ENCODE measurements around the gene DOC2B.
"Not testable (repeated sequence)": the region's sequence is repeated elsewhere in the genome, so short reads cannot be mapped to it uniquely, and the experiment has no call there.

Gene DOC2B

DNA sequence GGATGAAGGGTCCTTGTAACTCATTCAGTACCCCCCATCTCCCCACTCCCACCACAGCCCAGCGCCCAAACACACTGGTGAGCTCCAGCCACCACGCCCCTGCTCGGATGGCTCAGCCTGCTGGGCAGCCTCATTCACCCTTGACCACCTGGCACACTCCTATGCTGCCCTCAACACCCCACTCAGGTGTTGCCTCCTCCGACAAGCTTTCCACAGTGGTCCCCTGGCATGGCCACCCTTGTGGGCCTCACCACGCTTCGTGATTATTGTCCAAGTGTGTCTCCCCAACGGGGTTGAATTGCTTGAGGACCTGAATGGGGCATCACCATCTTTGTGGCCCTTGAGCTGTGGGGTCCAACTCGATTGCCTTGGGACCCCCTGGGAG is 12.0 kb upstream of the DOC2B start:
- DNase-seq = no peak

DNA sequence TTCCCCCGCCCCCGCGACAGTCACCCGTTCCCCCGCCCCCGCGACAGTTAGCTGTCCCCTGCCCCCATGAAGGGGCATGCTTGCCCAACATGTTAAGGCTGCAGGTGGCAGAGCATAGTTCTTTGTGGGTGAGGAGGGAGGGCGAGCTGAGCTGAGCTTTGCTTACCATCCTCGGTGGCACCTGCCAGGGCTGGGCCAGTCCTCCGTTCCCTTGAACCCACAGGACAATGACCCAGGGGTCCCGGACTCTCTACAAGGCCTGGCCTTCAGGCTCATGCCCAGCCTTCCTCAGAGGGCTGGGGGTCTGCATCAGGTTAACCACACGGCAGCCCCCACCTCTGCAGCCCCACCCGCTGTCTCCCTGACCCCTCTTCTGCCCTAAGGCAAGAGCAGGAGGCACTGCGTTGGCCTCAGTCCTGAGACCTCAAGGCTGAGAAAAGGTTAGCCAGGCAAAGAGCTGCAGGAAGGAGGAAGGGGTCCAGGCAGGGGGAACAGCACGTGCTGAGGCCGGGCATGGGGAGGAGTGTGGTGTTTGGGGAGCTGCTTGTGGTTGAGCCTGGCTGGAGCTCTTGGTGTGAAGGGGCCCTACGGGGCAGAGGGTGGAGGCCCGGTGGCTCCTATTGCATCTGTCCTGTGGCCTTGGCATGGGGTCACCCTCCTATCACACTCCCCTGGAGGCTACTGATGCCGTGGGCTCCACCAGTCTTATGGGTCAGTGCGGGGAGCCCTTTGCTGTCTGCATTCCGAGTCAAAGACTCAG is 11.4 kb upstream of the DOC2B start:
- DNase-seq = no peak

DNA sequence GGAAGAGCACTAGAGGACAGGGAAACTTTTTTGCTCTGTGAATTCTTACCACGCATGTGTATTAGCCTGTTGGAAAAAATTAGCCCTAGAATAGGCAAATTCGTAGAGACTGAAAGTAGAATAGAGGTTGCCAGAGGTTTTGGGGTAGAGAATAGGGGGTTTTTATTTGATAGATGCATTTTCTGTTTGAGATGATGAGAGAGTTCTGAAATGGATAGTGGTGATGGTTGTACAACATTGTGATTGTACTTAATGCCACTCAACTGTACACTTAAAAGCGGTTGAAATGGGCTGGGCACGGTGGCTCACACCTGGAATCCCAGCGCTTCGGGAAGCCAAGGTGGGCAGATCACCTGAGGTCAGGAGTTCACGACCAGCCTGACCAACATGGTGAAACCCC is 8.0 kb upstream of the DOC2B start:
- no peak for DNase-seq

DNA sequence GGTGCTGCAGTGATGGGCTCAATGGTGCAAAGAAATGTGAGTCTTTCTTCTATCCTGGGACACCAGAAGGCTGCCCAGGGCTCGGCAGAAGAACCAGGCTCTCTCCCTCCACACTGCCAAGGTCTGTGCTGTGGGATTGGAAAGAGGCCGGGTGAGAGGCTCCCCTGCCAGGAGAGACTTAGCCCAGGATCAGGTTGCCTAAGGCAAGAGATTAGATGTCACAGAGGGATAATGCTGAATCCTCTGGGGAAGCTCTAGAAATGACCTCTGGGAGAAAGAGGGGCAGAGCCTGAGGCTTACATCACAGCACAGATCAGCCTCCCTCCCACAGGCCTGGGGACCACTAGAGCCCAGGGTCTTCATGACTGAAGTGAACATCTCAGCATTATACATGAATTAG is 5.7 kb upstream of the DOC2B start:
- no peak for DNase-seq

DNA sequence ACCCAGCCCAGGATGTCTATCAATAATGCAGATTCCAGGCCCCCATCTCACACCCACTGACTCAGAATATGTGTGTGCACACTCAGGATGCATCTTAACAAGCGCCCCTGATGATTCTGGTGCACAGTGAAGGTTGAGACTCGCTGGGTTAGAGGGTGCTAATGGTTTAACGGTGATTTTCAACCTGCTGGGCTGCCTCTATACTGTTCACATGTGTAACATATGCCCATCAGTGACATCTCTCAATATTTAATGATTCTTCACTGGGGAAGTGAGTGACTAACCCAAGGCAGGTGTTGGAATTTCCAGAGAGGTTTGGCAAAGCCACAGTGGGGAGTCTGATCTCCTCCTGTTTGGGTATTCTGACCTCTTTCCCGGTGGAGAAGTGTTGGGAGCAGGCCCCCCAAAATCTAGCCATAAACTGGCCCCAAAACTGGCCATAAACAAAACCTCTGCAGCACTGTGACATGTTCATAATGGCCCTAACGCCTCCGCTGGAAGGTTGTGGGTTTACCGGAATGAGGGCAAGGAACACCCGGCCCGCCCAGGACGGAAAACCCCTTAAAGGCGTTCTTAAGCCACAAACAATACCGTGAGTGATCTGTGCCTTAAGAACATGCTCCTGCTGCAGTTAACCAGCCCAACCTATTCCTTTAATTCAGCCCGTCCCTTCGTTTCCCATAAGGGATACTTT is 4.1 kb upstream of the DOC2B start:
- no peak for DNase-seq

DNA sequence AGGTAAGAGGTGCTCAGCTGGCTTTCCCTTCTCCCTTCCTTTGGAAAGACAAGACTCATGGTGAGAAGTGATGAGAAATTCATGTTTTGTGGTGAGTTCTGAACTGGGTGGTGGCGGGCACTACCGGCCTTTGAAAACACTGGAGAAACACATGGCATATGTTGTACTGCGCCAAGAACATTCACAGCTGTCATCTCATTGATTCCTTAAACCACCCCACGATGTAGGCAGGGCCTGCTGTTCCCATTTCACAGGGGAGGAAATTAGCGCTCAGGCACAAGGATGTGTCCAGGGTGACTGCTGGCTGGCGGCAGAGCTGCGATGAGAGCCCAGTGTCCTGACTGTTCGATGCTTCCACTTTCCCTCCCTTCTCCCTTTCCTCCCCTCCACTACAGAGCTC is 1.6 kb upstream of the DOC2B start:
- peak in 6 of 56 donors; percentile 7 to 40 (median 16) for DNase-seq

DNA sequence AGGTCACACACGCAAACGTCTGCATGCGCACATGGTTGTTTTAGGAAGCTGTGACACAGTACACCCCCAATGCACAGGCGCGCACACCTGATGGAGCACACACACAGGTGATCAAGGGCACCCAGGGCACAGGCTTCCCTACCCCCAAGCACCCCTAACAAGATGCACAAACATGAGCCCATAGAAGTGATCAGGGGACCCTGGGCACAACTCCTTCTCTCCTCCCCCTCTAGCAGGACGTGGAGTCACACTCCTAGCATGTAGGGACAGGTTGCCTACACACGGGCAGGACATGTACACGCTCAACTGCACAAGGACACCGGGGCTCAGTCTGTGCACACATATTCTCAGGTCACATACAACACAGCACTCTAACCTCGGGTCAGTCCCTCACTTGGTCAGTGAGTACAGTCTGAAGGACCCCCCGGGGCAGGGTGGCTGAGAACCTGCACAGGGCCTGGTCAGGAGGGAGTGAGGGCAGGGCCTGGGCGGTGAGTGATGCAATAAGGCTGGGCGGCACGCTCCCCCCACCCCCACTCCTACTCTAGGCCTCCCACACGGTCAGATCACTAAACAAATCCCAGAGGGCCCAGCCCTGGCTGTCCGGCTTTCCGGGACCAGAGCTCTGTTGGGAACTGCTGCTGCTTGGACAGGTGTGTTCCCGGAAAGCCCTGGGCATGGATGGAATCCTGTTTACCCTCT is 751 bp upstream of the DOC2B start:
- DNase-seq = no peak

DNA sequence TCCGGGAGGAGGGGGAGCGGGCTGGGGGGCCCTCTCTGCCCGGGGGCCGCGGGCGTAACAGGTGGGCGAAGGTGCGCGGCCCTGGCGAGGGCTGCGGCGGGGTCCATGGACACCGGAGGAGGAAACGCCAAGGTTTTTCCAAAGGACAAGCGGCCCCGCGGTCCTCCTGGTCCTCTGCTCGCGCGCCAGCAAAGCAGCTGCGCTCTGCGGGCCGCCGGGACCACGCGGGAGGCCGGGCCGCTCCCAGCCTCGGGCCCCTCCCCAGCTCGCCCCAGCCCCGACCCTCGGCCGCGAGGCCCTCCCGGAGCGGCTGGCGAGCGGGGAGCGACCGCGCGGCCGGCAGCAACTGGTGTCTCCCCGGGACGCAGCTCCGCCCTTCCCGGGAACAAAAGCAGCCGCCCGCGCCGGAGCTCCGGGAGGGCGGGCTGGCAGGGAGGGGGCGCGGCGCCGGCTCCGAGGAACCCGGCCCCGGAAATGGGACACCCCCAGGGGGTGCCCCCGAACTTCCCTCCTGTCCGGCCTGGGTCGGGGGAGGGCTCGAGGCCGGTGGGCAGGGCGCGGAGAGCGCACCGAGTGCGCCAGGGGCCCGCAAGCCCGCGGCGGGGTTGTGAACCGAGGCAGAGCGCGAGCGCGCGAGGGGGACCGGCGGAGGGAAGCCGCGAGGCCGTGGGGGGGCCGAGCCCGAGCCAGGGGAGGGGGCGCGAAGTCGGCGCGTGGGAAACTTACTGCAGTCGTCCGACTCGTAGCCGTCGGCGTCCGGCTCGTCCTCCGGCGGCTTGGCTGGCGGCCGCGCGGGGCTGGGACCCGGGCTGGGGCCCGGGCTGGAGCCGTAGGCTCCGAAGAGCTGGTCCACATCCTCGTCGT is 837 bp downstream of the DOC2B start:
- DNase-seq = peak in 1 of 56 donors; percentile 29

DNA sequence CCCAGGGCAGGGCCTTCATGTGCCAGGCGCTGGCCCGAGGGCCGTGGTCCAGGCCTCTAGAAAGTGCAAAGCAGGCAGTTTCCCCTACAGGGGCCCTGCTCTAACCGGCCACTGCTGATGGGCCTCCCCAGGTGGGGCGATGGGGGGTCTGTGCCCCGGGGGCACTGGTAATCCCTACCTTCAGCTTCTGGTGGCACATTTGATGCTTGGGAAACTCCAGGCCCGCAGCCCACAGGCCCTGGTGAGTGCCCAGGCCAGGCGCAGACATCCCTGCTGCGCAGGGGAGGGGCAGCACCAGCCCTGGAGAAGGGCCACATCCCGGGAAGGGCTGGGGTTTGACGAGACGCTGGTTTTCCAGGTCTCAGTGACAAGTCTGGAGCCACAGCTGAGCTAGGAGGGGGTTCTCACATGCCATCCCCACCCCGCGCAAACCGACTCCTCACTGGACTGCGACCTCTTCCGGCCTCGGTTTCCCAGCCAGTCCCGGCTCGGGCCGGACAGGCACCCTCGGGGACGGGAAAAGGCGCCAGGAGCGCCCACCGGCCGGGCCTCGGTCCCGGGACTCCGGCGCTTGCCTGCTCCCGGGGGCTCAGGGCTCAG is 1.6 kb downstream of the DOC2B start:
- DNase-seq = no peak

DNA sequence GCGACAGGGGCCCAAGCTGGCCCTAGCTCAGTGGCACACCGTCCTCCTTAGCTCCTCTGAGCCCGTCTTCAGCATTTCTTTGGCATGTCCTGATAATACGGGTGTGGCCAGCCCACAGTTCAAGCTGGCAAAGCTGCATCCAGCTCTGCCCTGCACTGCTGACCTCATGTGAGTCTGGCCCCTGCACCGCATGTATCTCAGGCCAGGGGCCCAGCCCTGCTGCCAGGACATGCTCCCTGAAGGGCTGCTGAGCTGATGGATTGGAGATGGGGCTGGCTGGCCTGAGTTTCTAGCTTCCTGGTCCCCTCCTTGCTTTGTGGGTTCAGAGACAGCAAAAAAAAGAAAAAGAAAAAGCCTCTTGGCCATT is 2.4 kb downstream of the DOC2B start:
- DNase-seq = no peak

DNA sequence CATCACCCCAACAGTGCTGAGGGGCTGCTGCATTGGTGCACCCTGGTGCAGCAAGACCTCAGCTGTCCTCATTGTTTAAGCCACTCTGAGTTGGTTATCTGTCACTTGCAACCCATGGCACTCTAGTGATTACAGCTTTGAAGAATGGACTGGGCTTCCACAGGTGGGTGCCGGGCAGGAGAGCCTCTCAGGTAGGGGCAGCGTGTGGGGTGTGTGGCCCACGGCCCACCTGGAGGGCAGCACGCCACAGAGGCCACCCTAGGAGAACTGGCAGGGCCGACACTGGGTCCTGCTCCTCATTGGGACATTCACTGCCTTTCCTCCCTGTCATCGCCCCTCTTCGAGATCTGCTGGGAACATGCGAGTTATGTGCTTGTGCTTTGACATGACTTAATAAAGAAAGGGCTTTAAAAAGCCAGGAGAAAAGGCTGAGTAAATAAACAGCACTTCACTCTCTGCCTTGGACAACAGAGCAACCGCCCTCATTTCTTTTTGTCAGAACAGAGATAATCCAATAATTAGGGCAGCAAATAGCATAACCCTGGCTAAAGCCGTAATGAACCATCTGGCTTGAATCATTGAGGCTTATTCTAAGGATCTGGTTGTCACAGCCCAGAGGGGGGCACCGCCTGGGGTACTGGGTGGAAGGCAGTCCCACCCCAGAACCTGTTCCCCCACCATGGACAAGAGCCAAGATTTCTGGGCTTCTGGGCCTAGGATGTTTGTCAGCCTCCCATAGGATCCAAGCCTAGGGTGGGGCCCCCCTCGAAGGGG is 3.0 kb downstream of the DOC2B start:
- DNase-seq = no peak

DNA sequence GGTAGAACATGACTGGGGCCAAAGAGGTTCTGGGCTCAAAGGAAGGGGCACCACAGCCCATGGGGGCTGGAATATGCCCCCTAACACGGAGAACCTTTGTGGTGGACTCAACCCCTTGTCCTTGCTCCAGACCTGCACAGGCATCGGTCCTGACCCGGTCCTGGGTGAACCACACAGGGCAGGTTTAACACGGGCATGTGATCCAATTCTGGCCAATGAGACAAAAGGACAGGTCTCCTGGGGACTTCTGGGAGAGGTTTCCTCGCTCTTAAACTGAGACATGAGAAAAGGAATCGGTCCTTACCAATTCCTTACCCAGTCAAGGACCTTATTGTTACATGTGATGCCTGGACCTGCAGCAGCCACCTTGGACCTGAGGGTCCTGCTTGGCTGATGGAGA is 3.7 kb downstream of the DOC2B start:
- no peak for DNase-seq

DNA sequence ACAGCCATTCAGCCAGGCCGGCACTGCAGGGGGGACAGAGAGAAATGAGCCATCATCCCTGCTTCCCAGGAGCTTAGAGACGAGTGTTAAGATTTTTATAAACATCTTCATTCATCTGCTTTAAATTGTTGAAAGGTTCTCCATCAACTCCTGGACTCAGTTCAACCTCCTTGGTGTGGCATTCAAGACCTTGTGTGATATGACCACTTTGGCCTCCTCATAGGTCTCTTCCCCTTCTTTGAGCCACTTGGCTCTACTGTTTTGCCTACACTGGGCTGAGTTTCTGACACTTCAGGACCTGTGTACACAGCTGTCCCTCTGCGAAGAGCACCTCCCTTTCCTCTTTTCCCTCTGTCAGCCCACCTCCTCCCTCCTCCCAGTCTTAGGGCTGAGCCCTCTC is 4.3 kb downstream of the DOC2B start:
- no peak for DNase-seq

DNA sequence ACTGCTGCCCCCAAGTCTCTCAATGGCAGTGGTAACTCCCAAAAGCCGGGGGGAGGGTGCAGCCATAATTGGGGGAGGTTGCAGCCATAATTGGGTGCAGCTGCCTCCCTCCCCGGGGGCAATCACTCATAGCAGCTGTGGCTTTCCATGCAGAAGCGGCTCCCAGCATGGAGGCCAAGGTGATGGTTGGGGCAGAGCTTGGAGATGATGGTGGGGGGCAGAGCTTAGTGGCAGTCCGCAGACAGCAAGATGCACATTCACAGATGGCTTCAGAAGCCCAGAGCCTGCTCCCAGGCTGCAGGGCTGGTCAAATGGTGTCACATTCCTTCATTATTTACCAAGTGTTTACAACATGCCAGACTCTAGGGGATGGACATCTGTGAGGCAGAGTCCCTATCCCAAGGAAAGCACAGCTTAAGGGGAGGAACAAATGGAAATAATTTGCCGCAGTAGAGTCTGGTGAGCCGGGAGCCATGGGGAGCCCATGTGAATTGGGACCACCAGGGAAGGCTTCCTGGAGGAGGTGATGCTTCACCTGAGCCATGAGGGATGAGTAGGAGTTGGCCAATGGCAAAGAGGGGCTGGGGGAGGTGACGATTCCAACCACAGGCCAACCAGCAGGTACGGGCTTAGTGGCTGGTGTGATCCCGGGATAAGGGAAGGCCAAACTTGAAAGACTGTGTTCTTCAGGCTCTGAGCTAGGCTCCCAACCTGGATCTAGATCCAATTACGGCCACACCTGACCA is 8.1 kb downstream of the DOC2B start:
- DNase-seq = no peak

DNA sequence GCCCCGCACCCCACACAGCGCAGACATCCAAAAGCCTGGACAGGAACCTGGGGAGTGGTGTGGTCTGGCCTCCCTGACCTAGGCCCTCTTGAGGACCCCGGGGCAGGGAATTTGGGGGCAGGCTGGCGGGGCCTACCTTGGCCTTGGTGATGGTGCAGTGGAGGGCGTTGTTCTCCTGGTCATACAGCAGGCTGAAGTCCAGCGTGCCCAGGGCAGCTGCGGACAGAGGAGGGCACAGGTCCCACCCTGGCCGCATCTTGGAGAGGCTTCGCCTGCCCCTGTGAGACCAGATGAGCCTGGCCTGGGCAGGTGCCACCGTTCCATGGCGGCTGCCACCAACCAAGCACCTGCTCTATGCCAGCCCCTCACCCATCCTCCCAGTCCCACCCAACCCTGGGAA is 9.0 kb downstream of the DOC2B start:
- no peak for DNase-seq

DNA sequence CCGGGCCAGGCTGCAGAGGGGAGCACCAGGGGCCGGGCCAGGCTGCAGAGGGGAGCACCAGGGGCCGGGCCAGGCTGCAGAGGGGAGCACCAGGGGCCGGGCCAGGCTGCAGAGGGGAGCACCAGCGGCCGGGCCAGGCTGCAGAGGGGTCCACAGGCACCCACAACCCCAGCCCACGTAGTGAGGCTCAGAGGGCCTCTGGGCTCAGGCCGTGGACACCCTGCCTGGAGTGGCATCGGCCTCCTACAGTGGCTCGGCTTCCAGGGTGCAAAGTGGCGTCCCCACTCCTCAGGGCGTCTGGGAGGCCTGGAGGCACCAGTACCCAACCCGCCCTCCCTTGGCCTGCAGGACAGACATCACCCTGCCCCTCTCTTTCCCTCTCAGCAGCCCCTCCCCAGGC is 9.6 kb downstream of the DOC2B start:
- DNase-seq = no peak

DNA sequence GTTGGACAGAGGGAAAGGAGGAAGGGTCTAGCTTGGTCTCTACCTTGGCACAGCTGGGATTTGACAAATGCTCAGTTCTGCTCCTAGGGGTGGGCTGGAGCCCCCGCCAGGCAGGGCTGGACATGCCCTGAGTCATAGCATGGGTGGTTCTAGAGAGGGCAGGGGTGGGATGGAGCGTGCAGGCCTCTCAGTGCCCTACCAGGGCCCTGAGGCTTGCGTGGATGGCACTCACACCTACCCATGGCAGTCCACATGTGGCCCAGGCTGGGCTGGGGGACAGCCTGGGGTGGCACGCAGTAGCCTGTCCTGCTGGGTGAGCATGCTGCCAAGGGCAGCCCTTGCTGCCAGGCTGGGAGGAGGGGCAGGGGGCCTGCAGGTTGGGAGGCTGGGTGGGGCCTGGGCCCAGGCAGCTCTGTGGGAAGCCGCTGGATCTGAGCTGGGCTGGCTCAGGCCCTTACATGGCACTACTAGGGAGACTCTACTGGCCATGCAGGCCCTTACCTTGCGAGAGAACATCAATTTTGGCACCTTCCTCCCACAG is 11.2 kb downstream of the DOC2B start:
- no peak for DNase-seq

DNA sequence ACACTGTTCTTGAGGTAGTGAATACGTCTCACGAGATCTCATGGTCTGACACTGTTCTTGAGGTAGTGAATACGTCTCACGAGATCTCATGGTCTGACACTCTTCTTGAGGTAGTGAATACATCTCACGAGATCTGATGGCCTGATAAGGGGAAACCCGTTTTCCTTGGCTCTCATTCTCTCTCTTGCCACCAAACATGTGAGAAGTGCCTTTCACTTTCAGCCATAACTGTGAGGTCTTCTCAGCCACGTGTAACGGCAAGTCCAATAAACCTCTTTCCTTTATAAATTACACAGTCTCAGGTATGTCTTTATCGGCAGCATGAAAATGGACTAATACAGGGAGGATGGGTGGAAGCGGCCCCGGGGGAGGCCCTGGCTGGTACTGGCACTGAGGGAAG is 12.8 kb downstream of the DOC2B start:
- DNase-seq = not testable (repeated sequence)

DNA sequence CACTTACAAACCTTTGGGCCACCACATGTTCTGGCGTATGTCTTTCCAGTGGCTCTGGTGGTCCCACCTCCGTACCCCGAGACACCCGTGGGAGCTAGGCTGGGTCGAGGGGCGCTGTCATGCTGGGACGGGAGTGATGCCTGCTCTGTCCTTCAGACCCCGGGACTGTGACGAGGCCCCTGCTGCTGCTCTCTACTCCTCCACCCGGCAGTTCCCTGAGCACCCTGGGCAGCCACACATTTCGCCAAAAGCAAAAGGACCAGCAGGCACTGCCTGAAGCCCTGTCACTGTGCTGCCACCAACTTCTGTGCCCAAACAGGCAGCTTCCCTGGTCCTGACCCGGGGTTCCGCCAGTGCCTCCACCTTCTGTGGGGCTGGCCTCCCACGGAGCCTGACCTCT is 15.5 kb downstream of the DOC2B start:
- no peak for DNase-seq
